NCI-H524 (cell line): ENCODE data around the gene PACSIN2.

ENCODE experiments used
- DNase-seq, 2 experiments: peaks; one replicate each; lab custom pipeline; 2025; lab: John Stamatoyannopoulos, UW

PACSIN2 gene

GRCh38 chr22:42881298-42881697, 133.7 kb downstream of the PACSIN2 start:
- DNase-seq, result no peak

- DNase-seq, result no peak
Measured at GRCh38 chr22:42880815-42881214, 134.1 kb downstream of the PACSIN2 start.

GRCh38 chr22:42879371-42880021, 135.5 kb downstream of the PACSIN2 start:
- no peak for DNase-seq

- no peak for DNase-seq
Measured at GRCh38 chr22:42878561-42879305, 136.2 kb downstream of the PACSIN2 start.

- no peak for DNase-seq
Measured at GRCh38 chr22:42877597-42878340, 137.2 kb downstream of the PACSIN2 start.

- no peak for DNase-seq
Measured at GRCh38 chr22:42877158-42877557, 137.8 kb downstream of the PACSIN2 start.

GRCh38 chr22:42876041-42876440, 138.9 kb downstream of the PACSIN2 start:
- DNase-seq, result no peak

- DNase-seq, result no peak
Measured at GRCh38 chr22:42874010-42874409, 140.9 kb downstream of the PACSIN2 start.

- no peak for DNase-seq
Measured at GRCh38 chr22:42873356-42873755, 141.6 kb downstream of the PACSIN2 start.

- DNase-seq, result no peak
Measured at GRCh38 chr22:42872821-42873220, 142.1 kb downstream of the PACSIN2 start.

GRCh38 chr22:42871146-42872050, 143.6 kb downstream of the PACSIN2 start:
- DNase-seq, result no peak

- DNase-seq, result no peak
Measured at GRCh38 chr22:42869888-42870480, 145.0 kb downstream of the PACSIN2 start.

- DNase-seq, result no peak
Measured at GRCh38 chr22:42869463-42869862, 145.5 kb downstream of the PACSIN2 start.

GRCh38 chr22:42868751-42869251, 146.1 kb downstream of the PACSIN2 start:
- DNase-seq, result no peak

GRCh38 chr22:42866100-42866499, 148.8 kb downstream of the PACSIN2 start:
- DNase-seq, result no peak

GRCh38 chr22:42865536-42865935, 149.4 kb downstream of the PACSIN2 start:
- DNase-seq, result no peak

- no peak for DNase-seq
Measured at GRCh38 chr22:42863349-42863961, 151.5 kb downstream of the PACSIN2 start.

- DNase-seq, result no peak
Measured at GRCh38 chr22:42862045-42862734, 152.8 kb downstream of the PACSIN2 start.

GRCh38 chr22:42860968-42861367, 154.0 kb downstream of the PACSIN2 start:
- DNase-seq, result no peak

GRCh38 chr22:42857845-42858481, 157.0 kb downstream of the PACSIN2 start:
- DNase-seq, result no peak
